WTC11 (cell line): ENCODE measurements around the gene SLIT1. TPM values are rescaled to one million over a fixed set of nuclear protein-coding genes. Genes with fewer than 3 reads are reported as not detected.

Source experiments
- ATAC-seq: fragments of 200-7000 bp; cut with Tn5 transposase; 2 replicates; pipeline ENCODE4 v1.10.0; 2021; ENCODE audit warnings: mild to moderate bottlenecking, moderate library complexity
- CTCF ChIA-PET: fragments of 300-600 bp; sonication (Branson Sonifier 250); formaldehyde crosslinking; loops from one replicate; lab custom pipeline; 2021; ENCODE audit warnings: antibody characterized with exemption; lab: Charles Lee
- POLR2A ChIA-PET: fragments of 350-600 bp; sonication (Branson Sonifier 250); formaldehyde crosslinking; loops from one replicate; lab custom pipeline; 2021; ENCODE audit warnings: antibody characterized with exemption; lab: Charles Lee
- DNase-seq: peaks from one replicate; pipeline ENCODE4 v3.0.0; 2021; ENCODE audit warnings: low spot score
- H3K27ac Mint-ChIP-seq: 2 replicates; pipeline ENCODE4 v1.8.0; 2021; ENCODE audit warnings: mixed read lengths
- H3K27me3 Mint-ChIP-seq: 2 replicates; pipeline ENCODE4 v1.8.0; 2021; ENCODE audit warnings: low read depth, mild to moderate bottlenecking, moderate library complexity, mixed read lengths
- H3K36me3 Mint-ChIP-seq: 2 replicates; pipeline ENCODE4 v1.8.0; 2021; ENCODE audit warnings: mixed read lengths
- H3K4me1 Mint-ChIP-seq: 2 replicates; pipeline ENCODE4 v1.8.0; 2022; ENCODE audit warnings: mixed read lengths
- H3K4me3 Mint-ChIP-seq: 2 replicates; pipeline ENCODE4 v1.8.0; 2021; ENCODE audit warnings: mild to moderate bottlenecking, moderate library complexity, mixed read lengths
- H3K9me3 Mint-ChIP-seq: 2 replicates; pipeline ENCODE4 v1.8.0; 2021; ENCODE audit warnings: mixed read lengths
- ATF1 ChIP-seq: sonication (generic); formaldehyde crosslinking; IDR thresholded peaks from 2 replicates; pipeline ENCODE4 v1.8.1; 2023; ENCODE audit warnings: mild to moderate bottlenecking, moderate library complexity, missing genetic modification reagents
- CREM ChIP-seq: sonication (generic); formaldehyde crosslinking; IDR thresholded peaks from 2 replicates; pipeline ENCODE4 v1.8.1; 2022; ENCODE audit warnings: mild to moderate bottlenecking, missing genetic modification reagents, moderate library complexity
- CTCF ChIP-seq: fragments of 200-600 bp; IDR thresholded peaks from 2 replicates; pipeline ENCODE4 v1.8.0; 2022; ENCODE audit warnings: antibody characterized with exemption
- FOXK1 ChIP-seq: sonication (generic); formaldehyde crosslinking; IDR thresholded peaks from 2 replicates; pipeline ENCODE4 v1.8.0; 2022; ENCODE audit warnings: mild to moderate bottlenecking, moderate library complexity, missing genetic modification reagents
- FOXP1 ChIP-seq: sonication (generic); formaldehyde crosslinking; IDR thresholded peaks from 2 replicates; pipeline ENCODE4 v1.8.0; 2022; ENCODE audit warnings: missing genetic modification reagents, mild to moderate bottlenecking, moderate library complexity, borderline replicate concordance
- GTF2I ChIP-seq: fragments of 250-450 bp; sonication (Bioruptor Pico); conservative IDR thresholded peaks from 2 replicates; pipeline ENCODE4 v1.4.0; 2021; ENCODE audit warnings: mild to moderate bottlenecking
- JUN ChIP-seq: sonication (generic); formaldehyde crosslinking; IDR thresholded peaks from 2 replicates; pipeline ENCODE4 v1.8.0; 2023; ENCODE audit warnings: mild to moderate bottlenecking, missing genetic modification reagents
- MLX ChIP-seq: sonication (generic); formaldehyde crosslinking; IDR thresholded peaks from 2 replicates; pipeline ENCODE4 v1.8.1; 2023; ENCODE audit warnings: mild to moderate bottlenecking, missing genetic modification reagents, moderate library complexity
- RELA ChIP-seq: sonication (generic); formaldehyde crosslinking; IDR thresholded peaks from 2 replicates; pipeline ENCODE4 v1.8.1; 2022; ENCODE audit warnings: missing genetic modification reagents, mild to moderate bottlenecking, borderline replicate concordance
- USF1 ChIP-seq: sonication (generic); formaldehyde crosslinking; IDR thresholded peaks from 2 replicates; pipeline ENCODE4 v1.8.0; 2022; ENCODE audit warnings: mild to moderate bottlenecking, missing genetic modification reagents
- ZNF138 ChIP-seq: sonication (generic); formaldehyde crosslinking; conservative IDR thresholded peaks from 2 replicates; pipeline ENCODE4 v1.8.1; 2022; ENCODE audit warnings: mild to moderate bottlenecking, moderate library complexity, missing genetic modification reagents
- ZNF423 ChIP-seq: fragments of 250-450 bp; sonication (Bioruptor Pico); IDR thresholded peaks from 2 replicates; pipeline ENCODE4 v2.1.2; 2022; ENCODE audit warnings: mild to moderate bottlenecking, moderate library complexity
- total RNA-seq: library from RNA; stranded (reverse); gene quantifications from 3 replicates; pipeline ENCODE4 v1.2.3, GENCODE V29; 2021
- TF ChIP-seq, protein P1 (sequence below): sonication (generic); formaldehyde crosslinking; IDR thresholded peaks from 2 replicates; pipeline ENCODE4 v1.8.1; 2022; ENCODE audit warnings: low read depth, mild to moderate bottlenecking, moderate library complexity, missing genetic modification reagents, borderline replicate concordance
- TF ChIP-seq, protein P2 (sequence below): sonication (generic); formaldehyde crosslinking; conservative IDR thresholded peaks from 2 replicates; pipeline ENCODE4 v1.8.1; 2022; ENCODE audit warnings: mild to moderate bottlenecking, missing genetic modification reagents
- TF ChIP-seq, protein P3 (sequence below): fragments of 250-450 bp; sonication (Bioruptor Pico); IDR thresholded peaks from 2 replicates; pipeline ENCODE4 v1.8.0; 2021; ENCODE audit warnings: mild to moderate bottlenecking
- TF ChIP-seq, protein P4 (sequence below): fragments of 250-450 bp; sonication (Bioruptor Pico); IDR thresholded peaks from 2 replicates; pipeline ENCODE4 v1.9.0; 2021; ENCODE audit warnings: mild to moderate bottlenecking, borderline replicate concordance
- TF ChIP-seq, protein P5 (sequence below): sonication (generic); formaldehyde crosslinking; IDR thresholded peaks from 2 replicates; pipeline ENCODE4 v1.8.1; 2023; ENCODE audit warnings: mild to moderate bottlenecking, missing genetic modification reagents
- TF ChIP-seq, protein P6 (sequence below): sonication (generic); formaldehyde crosslinking; IDR thresholded peaks from 2 replicates; pipeline ENCODE4 v1.8.0; 2023; ENCODE audit warnings: missing genetic modification reagents

SLIT1 gene
- total RNA-seq, 1 experiment from 2014 or later: 1.6 TPM

- TF ChIP-seq, protein P1, sequence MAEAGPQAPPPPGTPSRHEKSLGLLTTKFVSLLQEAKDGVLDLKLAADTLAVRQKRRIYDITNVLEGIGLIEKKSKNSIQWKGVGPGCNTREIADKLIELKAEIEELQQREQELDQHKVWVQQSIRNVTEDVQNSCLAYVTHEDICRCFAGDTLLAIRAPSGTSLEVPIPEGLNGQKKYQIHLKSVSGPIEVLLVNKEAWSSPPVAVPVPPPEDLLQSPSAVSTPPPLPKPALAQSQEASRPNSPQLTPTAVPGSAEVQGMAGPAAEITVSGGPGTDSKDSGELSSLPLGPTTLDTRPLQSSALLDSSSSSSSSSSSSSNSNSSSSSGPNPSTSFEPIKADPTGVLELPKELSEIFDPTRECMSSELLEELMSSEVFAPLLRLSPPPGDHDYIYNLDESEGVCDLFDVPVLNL (CRISPR knock-in tag): no peak
- TF ChIP-seq USF1: no peak
- TF ChIP-seq CREM (CRISPR knock-in tag): no peak
- no peak for TF ChIP-seq GTF2I (CRISPR knock-in tag)
- TF ChIP-seq, protein P2, sequence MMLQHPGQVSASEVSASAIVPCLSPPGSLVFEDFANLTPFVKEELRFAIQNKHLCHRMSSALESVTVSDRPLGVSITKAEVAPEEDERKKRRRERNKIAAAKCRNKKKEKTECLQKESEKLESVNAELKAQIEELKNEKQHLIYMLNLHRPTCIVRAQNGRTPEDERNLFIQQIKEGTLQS (CRISPR knock-in tag): no peak
- TF ChIP-seq CTCF: no peak
- no peak for TF ChIP-seq FOXK1 (CRISPR knock-in tag)
- TF ChIP-seq, protein P3, sequence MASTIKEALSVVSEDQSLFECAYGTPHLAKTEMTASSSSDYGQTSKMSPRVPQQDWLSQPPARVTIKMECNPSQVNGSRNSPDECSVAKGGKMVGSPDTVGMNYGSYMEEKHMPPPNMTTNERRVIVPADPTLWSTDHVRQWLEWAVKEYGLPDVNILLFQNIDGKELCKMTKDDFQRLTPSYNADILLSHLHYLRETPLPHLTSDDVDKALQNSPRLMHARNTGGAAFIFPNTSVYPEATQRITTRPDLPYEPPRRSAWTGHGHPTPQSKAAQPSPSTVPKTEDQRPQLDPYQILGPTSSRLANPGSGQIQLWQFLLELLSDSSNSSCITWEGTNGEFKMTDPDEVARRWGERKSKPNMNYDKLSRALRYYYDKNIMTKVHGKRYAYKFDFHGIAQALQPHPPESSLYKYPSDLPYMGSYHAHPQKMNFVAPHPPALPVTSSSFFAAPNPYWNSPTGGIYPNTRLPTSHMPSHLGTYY (CRISPR knock-in tag): no peak
- no peak for TF ChIP-seq ZNF138 (CRISPR knock-in tag)
- TF ChIP-seq, protein P4, sequence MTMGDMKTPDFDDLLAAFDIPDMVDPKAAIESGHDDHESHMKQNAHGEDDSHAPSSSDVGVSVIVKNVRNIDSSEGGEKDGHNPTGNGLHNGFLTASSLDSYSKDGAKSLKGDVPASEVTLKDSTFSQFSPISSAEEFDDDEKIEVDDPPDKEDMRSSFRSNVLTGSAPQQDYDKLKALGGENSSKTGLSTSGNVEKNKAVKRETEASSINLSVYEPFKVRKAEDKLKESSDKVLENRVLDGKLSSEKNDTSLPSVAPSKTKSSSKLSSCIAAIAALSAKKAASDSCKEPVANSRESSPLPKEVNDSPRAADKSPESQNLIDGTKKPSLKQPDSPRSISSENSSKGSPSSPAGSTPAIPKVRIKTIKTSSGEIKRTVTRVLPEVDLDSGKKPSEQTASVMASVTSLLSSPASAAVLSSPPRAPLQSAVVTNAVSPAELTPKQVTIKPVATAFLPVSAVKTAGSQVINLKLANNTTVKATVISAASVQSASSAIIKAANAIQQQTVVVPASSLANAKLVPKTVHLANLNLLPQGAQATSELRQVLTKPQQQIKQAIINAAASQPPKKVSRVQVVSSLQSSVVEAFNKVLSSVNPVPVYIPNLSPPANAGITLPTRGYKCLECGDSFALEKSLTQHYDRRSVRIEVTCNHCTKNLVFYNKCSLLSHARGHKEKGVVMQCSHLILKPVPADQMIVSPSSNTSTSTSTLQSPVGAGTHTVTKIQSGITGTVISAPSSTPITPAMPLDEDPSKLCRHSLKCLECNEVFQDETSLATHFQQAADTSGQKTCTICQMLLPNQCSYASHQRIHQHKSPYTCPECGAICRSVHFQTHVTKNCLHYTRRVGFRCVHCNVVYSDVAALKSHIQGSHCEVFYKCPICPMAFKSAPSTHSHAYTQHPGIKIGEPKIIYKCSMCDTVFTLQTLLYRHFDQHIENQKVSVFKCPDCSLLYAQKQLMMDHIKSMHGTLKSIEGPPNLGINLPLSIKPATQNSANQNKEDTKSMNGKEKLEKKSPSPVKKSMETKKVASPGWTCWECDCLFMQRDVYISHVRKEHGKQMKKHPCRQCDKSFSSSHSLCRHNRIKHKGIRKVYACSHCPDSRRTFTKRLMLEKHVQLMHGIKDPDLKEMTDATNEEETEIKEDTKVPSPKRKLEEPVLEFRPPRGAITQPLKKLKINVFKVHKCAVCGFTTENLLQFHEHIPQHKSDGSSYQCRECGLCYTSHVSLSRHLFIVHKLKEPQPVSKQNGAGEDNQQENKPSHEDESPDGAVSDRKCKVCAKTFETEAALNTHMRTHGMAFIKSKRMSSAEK (CRISPR knock-in tag): no peak
Measured at GRCh38 chr10:97063983-97064837, 121.5 kb downstream of the SLIT1 start (continued).

GRCh38 chr10:97063271-97063982 is 122.3 kb downstream of the SLIT1 start:
- no peaks in the 10 kb centered on the region for H3K9me3 Mint-ChIP-seq
- peaks cover 19% of the 10 kb centered on the region for H3K4me1 Mint-ChIP-seq
- H3K27ac Mint-ChIP-seq: no peak overlapping the region
- POLR2A ChIA-PET: no interaction called here
- CTCF ChIA-PET: interaction anchor here (1.1 to 2.1 kb wide), 3 partner anchors 9 to 147 kb away, joined by 3 to 12 read pairs (median 6); no protein-coding TSS in a partner anchor
- no peak overlapping the region for H3K4me3 Mint-ChIP-seq
- ATAC-seq (no peak), DNase-seq (no peak)
- no peaks in the 10 kb centered on the region for H3K36me3 Mint-ChIP-seq
- no peaks in the 10 kb centered on the region for H3K27me3 Mint-ChIP-seq
- TF ChIP-seq ZNF423 (CRISPR knock-in tag) (no peak), FOXP1 (CRISPR knock-in tag) (no peak), FOXK1 (CRISPR knock-in tag) (no peak), JUN (CRISPR knock-in tag) (no peak), MLX (CRISPR knock-in tag) (no peak), RELA (CRISPR knock-in tag) (no peak), ATF1 (no peak)
- TF ChIP-seq, protein P1 (CRISPR knock-in tag): no peak
- TF ChIP-seq, protein P5, sequence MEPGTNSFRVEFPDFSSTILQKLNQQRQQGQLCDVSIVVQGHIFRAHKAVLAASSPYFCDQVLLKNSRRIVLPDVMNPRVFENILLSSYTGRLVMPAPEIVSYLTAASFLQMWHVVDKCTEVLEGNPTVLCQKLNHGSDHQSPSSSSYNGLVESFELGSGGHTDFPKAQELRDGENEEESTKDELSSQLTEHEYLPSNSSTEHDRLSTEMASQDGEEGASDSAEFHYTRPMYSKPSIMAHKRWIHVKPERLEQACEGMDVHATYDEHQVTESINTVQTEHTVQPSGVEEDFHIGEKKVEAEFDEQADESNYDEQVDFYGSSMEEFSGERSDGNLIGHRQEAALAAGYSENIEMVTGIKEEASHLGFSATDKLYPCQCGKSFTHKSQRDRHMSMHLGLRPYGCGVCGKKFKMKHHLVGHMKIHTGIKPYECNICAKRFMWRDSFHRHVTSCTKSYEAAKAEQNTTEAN (CRISPR knock-in tag): no peak
- TF ChIP-seq, protein P6, sequence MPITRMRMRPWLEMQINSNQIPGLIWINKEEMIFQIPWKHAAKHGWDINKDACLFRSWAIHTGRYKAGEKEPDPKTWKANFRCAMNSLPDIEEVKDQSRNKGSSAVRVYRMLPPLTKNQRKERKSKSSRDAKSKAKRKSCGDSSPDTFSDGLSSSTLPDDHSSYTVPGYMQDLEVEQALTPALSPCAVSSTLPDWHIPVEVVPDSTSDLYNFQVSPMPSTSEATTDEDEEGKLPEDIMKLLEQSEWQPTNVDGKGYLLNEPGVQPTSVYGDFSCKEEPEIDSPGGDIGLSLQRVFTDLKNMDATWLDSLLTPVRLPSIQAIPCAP (CRISPR knock-in tag): no peak
